Measurements from ENCODE around the gene KIF9.

DNA sequence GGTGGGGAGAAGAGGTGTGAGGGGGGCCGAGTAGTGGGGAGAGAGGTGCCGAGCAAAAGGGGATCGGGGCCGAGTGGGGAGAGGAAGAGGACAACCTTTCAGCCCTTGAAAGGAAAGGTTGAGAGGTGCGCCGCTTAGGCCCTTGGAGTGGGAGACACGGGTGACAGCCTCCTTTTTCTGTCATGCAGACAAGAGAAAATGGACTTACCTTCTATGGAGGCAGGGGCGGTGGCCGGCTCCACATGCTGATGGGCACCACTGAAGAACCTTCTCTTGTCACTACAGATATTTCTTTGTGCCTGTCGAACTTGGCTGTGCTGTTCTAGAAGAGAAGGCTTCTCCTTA lies 566 bp upstream of the KIF9 start:
- TF ChIP-seq REST (IDR thresholded peaks at IDR 0.05; ENCODE audit: borderline replicate concordance) = no peak
- TF ChIP-seq CTCF (IDR thresholded peaks at IDR 0.05; ENCODE audit: poor library complexity, severe bottlenecking) = no peak
- no peak for TF ChIP-seq MXI1 (conservative IDR thresholded peaks at IDR 0.05; ENCODE audit: poor library complexity, severe bottlenecking)
- TF ChIP-seq TAF1 (IDR thresholded peaks at IDR 0.05; ENCODE audit: low read depth) = peak; percentile 53
